Effector memory CD8-positive, alpha-beta T cell (primary cell): ENCODE measurements around the gene CHD9NB.

Source experiments
- ATAC-seq: fragments of 150-1000 bp; cut with Tn5 transposase; replicated peaks from 2 replicates; pipeline ENCODE4 v1.10.0; 2021; ENCODE audit warnings: mild to moderate bottlenecking, moderate library complexity
- DNase-seq, 3 experiments: peaks; one replicate each; pipeline ENCODE4 v3.0.0; 2021
- H3K27ac Mint-ChIP-seq, 2 donors: one replicate each; pipeline ENCODE4 v1.8.0; 2022; ENCODE audit warnings: mild to moderate bottlenecking in 2 of 2, mixed read lengths in 2 of 2, moderate library complexity in 2 of 2
- H3K27me3 Mint-ChIP-seq, 2 donors: one replicate each; pipeline ENCODE4 v1.8.0; 2022; ENCODE audit warnings: mixed read lengths in 2 of 2
- H3K36me3 Mint-ChIP-seq: one replicate; pipeline ENCODE4 v1.8.0; 2022; ENCODE audit warnings: mild to moderate bottlenecking, moderate library complexity, mixed read lengths; ENCODE audit not compliant: insufficient read depth
- H3K4me1 Mint-ChIP-seq, 2 donors: one replicate each; pipeline ENCODE4 v1.8.0; 2022; ENCODE audit warnings: low read depth in 2 of 2, mixed read lengths in 2 of 2
- H3K4me3 Mint-ChIP-seq, 2 donors: one replicate each; pipeline ENCODE4 v1.8.0; 2022; ENCODE audit warnings: mild to moderate bottlenecking in 2 of 2, mixed read lengths in 2 of 2, moderate library complexity in 2 of 2
- H3K9me3 Mint-ChIP-seq, 2 donors: one replicate each; pipeline ENCODE4 v1.8.0; 2022; ENCODE audit warnings: mixed read lengths in 2 of 2

CHD9NB gene

DNA sequence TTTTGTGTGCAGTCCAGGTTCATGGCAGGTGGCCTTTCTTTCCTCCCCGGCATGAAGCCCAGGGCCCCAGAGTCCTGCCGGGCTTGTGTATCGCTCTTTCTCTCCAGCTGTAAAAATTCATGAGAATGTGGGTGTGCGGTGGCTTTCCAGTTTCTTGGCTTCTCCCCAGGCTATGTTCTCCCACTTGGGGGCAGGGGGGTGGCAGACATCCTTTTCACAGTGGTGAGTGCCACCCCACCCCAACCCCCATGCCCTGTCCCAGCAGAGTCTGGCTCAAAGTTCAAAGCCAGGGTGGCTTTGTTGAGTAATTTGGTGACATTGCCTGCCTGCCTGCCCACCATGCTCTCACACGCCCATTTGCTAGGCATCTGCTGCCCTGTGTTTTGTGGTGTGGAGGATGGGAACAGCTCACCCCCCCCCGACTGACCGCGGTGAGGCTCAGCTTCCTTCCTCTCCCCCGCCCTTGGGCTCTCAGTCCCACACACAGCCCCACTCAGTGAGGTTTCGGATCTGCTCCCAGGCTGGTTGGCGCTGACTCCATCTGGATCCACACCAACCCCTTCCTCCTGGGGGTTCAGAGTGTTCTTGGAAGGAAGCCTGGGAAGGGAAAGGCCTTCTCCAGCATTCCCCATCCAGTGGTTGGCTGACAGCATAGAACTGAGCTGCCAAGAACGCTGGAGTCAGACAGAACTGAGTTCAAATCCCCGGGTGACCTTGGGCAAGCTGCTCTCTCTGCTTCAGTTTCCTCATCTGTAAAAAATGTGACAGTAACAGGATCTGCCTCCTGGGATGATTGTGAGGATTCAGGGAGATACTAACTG is 38.1 kb upstream of the CHD9NB start:
- no peak for ATAC-seq
- H3K36me3 Mint-ChIP-seq = peaks cover 4% of the 10 kb centered on the region
- peak overlapping the region; percentile 57 to 88 for H3K27ac Mint-ChIP-seq
- H3K4me3 Mint-ChIP-seq = peak overlapping the region; percentile 50 to 72
- no peaks in the 10 kb centered on the region for H3K9me3 Mint-ChIP-seq
- H3K27me3 Mint-ChIP-seq = no peaks in the 10 kb centered on the region
- no peak for DNase-seq
- H3K4me1 Mint-ChIP-seq = peaks cover 36 to 54% of the 10 kb centered on the region in 2 donors

- H3K27me3 Mint-ChIP-seq = no peaks in the 10 kb centered on the region
- peaks cover 34 to 53% of the 10 kb centered on the region in 2 donors for H3K4me1 Mint-ChIP-seq
- H3K9me3 Mint-ChIP-seq = no peaks in the 10 kb centered on the region
- peak overlapping the region; percentile 50 to 72 for H3K4me3 Mint-ChIP-seq
- peak overlapping the region; percentile 57 to 88 for H3K27ac Mint-ChIP-seq
- ATAC-seq (no peak), DNase-seq (no peak)
- H3K36me3 Mint-ChIP-seq = peaks cover 4% of the 10 kb centered on the region
These were observed 37.5 kb upstream of the CHD9NB start for GRCh38 chr16:53090286-53090590.

GRCh38 chr16:53089434-53090285 is 37.0 kb upstream of the CHD9NB start:
- ATAC-seq (no peak), DNase-seq (no peak)
- Mint-ChIP-seq H3K9me3 (no peaks in the 10 kb centered on the region), H3K4me1 (peaks cover 30 to 51% of the 10 kb centered on the region in 2 donors), H3K4me3 (peak overlapping the region; percentile 18 to 72), H3K36me3 (peaks cover 4% of the 10 kb centered on the region), H3K27ac (peak overlapping the region; percentile 57 to 88), H3K27me3 (no peaks in the 10 kb centered on the region)

DNA sequence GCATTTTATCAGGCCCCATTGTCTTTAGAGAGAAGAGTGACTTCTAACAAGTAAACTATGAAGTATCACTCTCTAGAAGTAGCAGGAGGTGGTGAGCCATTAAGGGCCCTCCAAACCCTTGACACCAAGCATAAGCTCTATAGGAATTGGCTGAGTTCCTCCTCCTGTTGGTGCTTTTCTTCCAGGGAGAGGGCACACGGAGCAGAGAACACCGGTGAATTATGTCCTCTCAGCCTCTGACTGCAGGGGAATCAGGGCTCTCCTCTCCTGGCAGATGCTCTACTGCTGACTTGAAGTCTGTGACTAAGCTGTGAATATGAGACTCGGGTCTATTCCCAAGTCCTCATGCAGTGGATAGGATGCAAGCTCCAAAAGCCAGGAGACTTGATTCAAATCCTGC is 34.4 kb upstream of the CHD9NB start:
- no peak for DNase-seq
- Mint-ChIP-seq H3K27ac (no peak overlapping the region), H3K36me3 (peaks cover 4% of the 10 kb centered on the region), H3K4me1 (peaks cover 31 to 34% of the 10 kb centered on the region in 2 donors), H3K9me3 (no peaks in the 10 kb centered on the region), H3K27me3 (no peaks in the 10 kb centered on the region), H3K4me3 (no peak overlapping the region)
- ATAC-seq = no peak

GRCh38 chr16:53085931-53086421 is 33.3 kb upstream of the CHD9NB start:
- Mint-ChIP-seq H3K27ac (peak overlapping the region; percentile 2 to 88), H3K27me3 (no peaks in the 10 kb centered on the region), H3K4me3 (no peak overlapping the region), H3K4me1 (peaks cover 22 to 30% of the 10 kb centered on the region in 2 donors), H3K36me3 (peaks cover 4% of the 10 kb centered on the region), H3K9me3 (no peaks in the 10 kb centered on the region)
- ATAC-seq (no peak), DNase-seq (no peak)

- Mint-ChIP-seq H3K9me3 (no peaks in the 10 kb centered on the region), H3K4me1 (peaks cover 16 to 28% of the 10 kb centered on the region in 2 donors), H3K4me3 (no peak overlapping the region), H3K27me3 (no peaks in the 10 kb centered on the region), H3K27ac (peak overlapping the region; percentile 2 to 88), H3K36me3 (peaks cover 4% of the 10 kb centered on the region)
- no peak for DNase-seq
- ATAC-seq = no peak
These were observed 32.7 kb upstream of the CHD9NB start for GRCh38 chr16:53085369-53085843.

- DNase-seq (no peak), ATAC-seq (no peak)
- no peak overlapping the region for H3K4me3 Mint-ChIP-seq
- peaks cover 4% of the 10 kb centered on the region for H3K36me3 Mint-ChIP-seq
- no peaks in the 10 kb centered on the region for H3K27me3 Mint-ChIP-seq
- H3K9me3 Mint-ChIP-seq = no peaks in the 10 kb centered on the region
- no peak overlapping the region for H3K27ac Mint-ChIP-seq
- H3K4me1 Mint-ChIP-seq = peaks cover 10 to 22% of the 10 kb centered on the region in 2 donors
These were observed 32.1 kb upstream of the CHD9NB start for GRCh38 chr16:53084746-53085334.

DNA sequence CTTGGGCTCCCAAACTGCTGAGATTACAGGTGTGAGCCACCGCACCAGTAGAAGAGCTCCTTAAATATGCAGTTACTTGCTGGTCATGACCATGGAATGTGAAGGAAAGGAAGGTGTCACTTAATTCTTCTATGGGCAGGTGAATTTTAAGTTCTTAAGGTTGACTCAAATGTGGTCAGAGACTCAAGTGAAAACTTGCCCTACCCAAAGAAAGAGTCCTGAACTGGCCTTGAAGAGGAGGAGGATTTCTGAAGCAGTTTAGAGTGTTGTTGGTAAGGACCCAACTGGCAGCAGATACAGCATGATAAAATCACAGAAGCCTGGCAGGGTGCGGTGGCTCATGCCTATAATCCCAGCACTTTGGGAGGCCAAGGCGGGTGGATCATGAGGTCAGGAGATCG is 31.4 kb upstream of the CHD9NB start:
- no peak for ATAC-seq
- peaks cover 5 to 20% of the 10 kb centered on the region in 2 donors for H3K4me1 Mint-ChIP-seq

GRCh38 chr16:53083119-53083518 is 30.4 kb upstream of the CHD9NB start:
- Mint-ChIP-seq H3K9me3 (no peaks in the 10 kb centered on the region), H3K27me3 (no peaks in the 10 kb centered on the region), H3K36me3 (peaks cover under 1% of the 10 kb centered on the region), H3K4me1 (peaks cover 16 to 23% of the 10 kb centered on the region in 2 donors), H3K27ac (peak overlapping the region in 1 of 2 donors; percentile 31), H3K4me3 (no peak overlapping the region)
- DNase-seq (no peak), ATAC-seq (no peak)

More for the DNA sequence above, 31.4 kb upstream of the CHD9NB start:
- H3K9me3 Mint-ChIP-seq = no peaks in the 10 kb centered on the region
- no peaks in the 10 kb centered on the region for H3K27me3 Mint-ChIP-seq
- peaks cover 4% of the 10 kb centered on the region for H3K36me3 Mint-ChIP-seq
- no peak for DNase-seq
- no peak overlapping the region for H3K4me3 Mint-ChIP-seq
- H3K27ac Mint-ChIP-seq = peak overlapping the region in 1 of 2 donors; percentile 18

GRCh38 chr16:53082509-53082908 is 29.8 kb upstream of the CHD9NB start:
- Mint-ChIP-seq H3K9me3 (no peaks in the 10 kb centered on the region), H3K27me3 (no peaks in the 10 kb centered on the region), H3K4me1 (peaks cover 18 to 25% of the 10 kb centered on the region in 2 donors), H3K27ac (peak overlapping the region in 1 of 2 donors; percentile 31), H3K36me3 (no peaks in the 10 kb centered on the region), H3K4me3 (no peak overlapping the region)
- ATAC-seq (no peak), DNase-seq (no peak)

DNA sequence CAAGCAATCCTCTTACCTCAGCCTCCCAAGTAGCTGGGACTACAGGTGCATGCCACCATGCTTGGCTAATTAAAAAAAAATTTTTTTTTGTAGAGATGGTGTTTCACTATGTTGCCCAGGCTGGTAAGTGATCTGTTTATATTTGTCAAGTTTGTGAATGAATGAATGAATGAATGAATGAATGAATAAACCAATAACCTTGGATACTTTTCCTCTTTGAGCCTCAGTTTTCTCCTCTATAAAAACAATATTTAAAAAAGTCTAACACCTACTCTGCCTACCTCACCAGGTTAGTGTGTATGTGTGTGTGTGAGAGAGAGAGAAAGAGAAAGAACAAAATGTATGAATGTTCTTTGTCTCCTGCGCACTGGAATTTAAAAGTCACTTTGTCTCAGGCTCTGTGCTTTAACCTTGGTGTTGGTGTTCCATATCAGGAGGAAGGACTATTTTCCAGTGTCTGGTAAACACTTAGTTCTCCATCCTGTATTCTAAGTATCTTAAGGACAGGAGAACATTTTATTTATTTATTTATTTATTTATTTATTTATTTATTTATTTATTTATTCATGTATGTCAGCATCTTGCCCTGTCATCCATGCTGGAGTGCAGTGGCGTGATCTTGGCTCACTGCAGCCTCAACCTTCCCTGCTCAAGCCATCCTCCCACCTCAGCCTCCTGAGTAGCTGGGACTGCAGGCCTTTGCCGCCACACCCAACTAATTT is 29.1 kb upstream of the CHD9NB start:
- Mint-ChIP-seq H3K27me3 (no peaks in the 10 kb centered on the region), H3K4me1 (peaks cover 18 to 23% of the 10 kb centered on the region in 2 donors), H3K27ac (no peak overlapping the region), H3K36me3 (no peaks in the 10 kb centered on the region), H3K9me3 (no peaks in the 10 kb centered on the region), H3K4me3 (no peak overlapping the region)
- DNase-seq = no peak
- no peak for ATAC-seq

- peaks cover 18 to 22% of the 10 kb centered on the region in 2 donors for H3K4me1 Mint-ChIP-seq
- no peaks in the 10 kb centered on the region for H3K27me3 Mint-ChIP-seq
- DNase-seq (no peak), ATAC-seq (no peak)
- H3K9me3 Mint-ChIP-seq = no peaks in the 10 kb centered on the region
- no peaks in the 10 kb centered on the region for H3K36me3 Mint-ChIP-seq
- no peak overlapping the region for H3K27ac Mint-ChIP-seq
- no peak overlapping the region for H3K4me3 Mint-ChIP-seq
These were observed 28.3 kb upstream of the CHD9NB start for GRCh38 chr16:53081032-53081424.
